CD4-positive, CD25-positive, alpha-beta regulatory T cell (primary cell): ENCODE data around the gene PRSS23. TPM values are rescaled to one million over a fixed set of nuclear protein-coding genes. Genes with fewer than 3 reads are reported as not detected.
A peak's percentile ranks its signal among the peaks of the same experiment; 100 is the strongest.
"Not testable (repeated sequence)": the region's sequence is repeated elsewhere in the genome, so short reads cannot be mapped to it uniquely, and the experiment has no call there.

Experiments used
- ATAC-seq, 2 donors: fragments of 150-1000 bp; cut with Tn5 transposase; one replicate each; pipeline ENCODE4 v1.10.0; 2021; ENCODE audit warnings: low read depth in 2 of 2, moderate number of reproducible peaks in 2 of 2, moderate library complexity in 1 of 2
- DNase-seq, 3 donors: peaks; one replicate each; pipeline versions ENCODE4 v3.0.0 to v3.0.0-alpha.2; 2012 to 2022; ENCODE audit warnings: mixed read lengths in 1 of 3
- H3K27ac ChIP-seq: one replicate; pipeline ENCODE4 v1.7.0; 2013; ENCODE audit warnings: mild to moderate bottlenecking, low read length; ENCODE audit not compliant: insufficient read depth, poor library complexity, severe bottlenecking
- H3K27me3 ChIP-seq: one replicate; pipeline ENCODE4 v1.7.0; 2013; ENCODE audit warnings: low read length; ENCODE audit not compliant: control insufficient read depth, insufficient read depth
- H3K36me3 ChIP-seq: one replicate; pipeline ENCODE4 v1.7.0; 2013; ENCODE audit warnings: mild to moderate bottlenecking, low read length, moderate library complexity; ENCODE audit not compliant: control insufficient read depth, insufficient read depth
- H3K4me1 ChIP-seq: 2 replicates; pipeline ENCODE4 v1.7.0; 2013; ENCODE audit warnings: mild to moderate bottlenecking, low read length; ENCODE audit not compliant: insufficient read depth, control insufficient read depth, poor library complexity, severe bottlenecking
- H3K4me3 ChIP-seq: one replicate; pipeline ENCODE4 v1.7.0; 2013; ENCODE audit warnings: low read depth, mild to moderate bottlenecking, low read length, moderate library complexity
- H3K9me3 ChIP-seq, 2 experiments: 1 replicate in 1 of 2; 2 replicates in 1 of 2; pipeline ENCODE4 v1.7.0; 2013; ENCODE audit warnings: low read length in 2 of 2, mild to moderate bottlenecking in 1 of 2, moderate library complexity in 1 of 2; ENCODE audit not compliant: control insufficient read depth in 2 of 2
- H3K27ac Mint-ChIP-seq, 3 donors: one replicate each; pipeline ENCODE4 v1.8.0; 2020 to 2022; ENCODE audit warnings: mild to moderate bottlenecking in 3 of 3, mixed read lengths in 3 of 3, moderate library complexity in 2 of 3
- H3K27me3 Mint-ChIP-seq: one replicate; pipeline ENCODE4 v1.8.0; 2022; ENCODE audit warnings: mild to moderate bottlenecking, mixed read lengths
- H3K36me3 Mint-ChIP-seq: one replicate; pipeline ENCODE4 v1.8.0; 2020; ENCODE audit warnings: mixed read lengths
- H3K4me1 Mint-ChIP-seq, 4 donors: one replicate each; pipeline ENCODE4 v1.8.0; 2020 to 2022; ENCODE audit warnings: mixed read lengths in 4 of 4, mild to moderate bottlenecking in 1 of 4
- H3K4me3 Mint-ChIP-seq, 4 donors: one replicate each; pipeline ENCODE4 v1.8.0; 2020 to 2022; ENCODE audit warnings: mild to moderate bottlenecking in 4 of 4, mixed read lengths in 4 of 4, moderate library complexity in 3 of 4
- H3K9me3 Mint-ChIP-seq, 7 donors: one replicate each; pipeline ENCODE4 v1.8.0; 2020 to 2022; ENCODE audit warnings: mixed read lengths in 7 of 7, mild to moderate bottlenecking in 3 of 7, moderate library complexity in 2 of 7
- polyA plus RNA-seq, 4 donors: library from polyadenylated mRNA; unstranded; fragments of 300-500 nt; fragmentation: Illumina TruSeq; gene quantifications; one replicate each; pipeline ENCODE4 v1.2.3, GENCODE V29; 2021
- total RNA-seq: library from RNA; stranded (reverse); gene quantifications from one replicate; pipeline ENCODE4 v1.2.3, GENCODE V29; 2022

The PRSS23 gene
- total and polyA plus RNA-seq, 5 donors from 2014 or later: 0.15 to 0.20 TPM; not detected in 3

DNA sequence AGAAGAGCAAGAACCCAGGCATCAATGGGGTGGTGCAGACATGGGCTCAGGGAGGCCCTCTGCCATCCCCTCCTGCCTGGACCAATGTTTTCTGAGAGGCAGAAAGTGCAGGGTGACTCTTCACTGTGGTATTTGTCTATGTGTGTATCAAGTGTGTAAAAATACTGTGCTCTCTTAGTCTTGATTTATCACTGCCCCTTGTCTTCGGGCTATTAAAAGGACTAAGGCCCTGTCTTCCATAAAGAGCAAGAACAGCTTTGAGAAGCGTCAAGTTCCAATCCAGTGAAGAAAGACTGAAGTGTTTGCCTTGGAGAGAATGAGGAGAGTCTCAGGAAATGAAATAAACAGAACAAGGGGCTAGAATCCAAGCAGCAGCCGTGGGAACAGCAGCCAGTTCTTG lies 14.4 kb downstream of the PRSS23 start:
- Mint-ChIP-seq H3K9me3 (no peaks in the 10 kb centered on the region), H3K4me3 (no peak overlapping the region), H3K36me3 (no peaks in the 10 kb centered on the region), H3K27me3 (peaks cover 15% of the 10 kb centered on the region), H3K27ac (no peak overlapping the region), H3K4me1 (peaks cover 0 to 3% (median 0%) of the 10 kb centered on the region in 4 donors)
- no peak overlapping the region for H3K27ac ChIP-seq
- ATAC-seq (no peak), DNase-seq (no peak)
- no peaks in the 10 kb centered on the region for H3K9me3 ChIP-seq
- H3K4me3 ChIP-seq: no peak overlapping the region
- peaks cover 12% of the 10 kb centered on the region for H3K27me3 ChIP-seq
- no peaks in the 10 kb centered on the region for H3K36me3 ChIP-seq
- H3K4me1 ChIP-seq: no peaks in the 10 kb centered on the region

DNA sequence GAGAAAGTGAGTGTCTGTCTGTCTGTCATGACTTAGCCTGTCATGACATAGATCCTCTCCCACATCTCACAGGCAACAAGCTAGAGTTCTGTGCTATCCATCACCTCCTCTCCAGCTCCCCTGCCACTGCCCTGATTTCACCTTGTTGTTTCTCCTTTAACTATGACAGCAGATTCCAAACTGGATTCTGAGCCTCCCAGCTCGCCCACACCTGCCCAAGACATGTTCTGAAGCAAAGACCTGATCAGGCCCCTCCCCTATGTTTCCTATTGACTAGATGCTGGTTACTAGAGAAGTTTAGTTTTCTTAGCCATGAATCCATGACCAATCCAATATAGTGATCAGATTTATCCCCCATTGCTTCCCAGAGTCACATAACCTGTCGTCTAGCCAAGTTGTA lies 15.4 kb downstream of the PRSS23 start:
- Histone ChIP-seq H3K4me3 (no peak overlapping the region), H3K36me3 (no peaks in the 10 kb centered on the region), H3K27ac (no peak overlapping the region), H3K4me1 (no peaks in the 10 kb centered on the region), H3K9me3 (no peaks in the 10 kb centered on the region), H3K27me3 (peaks cover 12% of the 10 kb centered on the region)
- H3K4me1 Mint-ChIP-seq: peaks cover 0 to 3% (median 0%) of the 10 kb centered on the region in 4 donors
- H3K27ac Mint-ChIP-seq: no peak overlapping the region
- ATAC-seq (no peak), DNase-seq (no peak)
- peaks cover 11% of the 10 kb centered on the region for H3K27me3 Mint-ChIP-seq
- no peak overlapping the region for H3K4me3 Mint-ChIP-seq
- no peaks in the 10 kb centered on the region for H3K36me3 Mint-ChIP-seq
- H3K9me3 Mint-ChIP-seq: no peaks in the 10 kb centered on the region

DNA sequence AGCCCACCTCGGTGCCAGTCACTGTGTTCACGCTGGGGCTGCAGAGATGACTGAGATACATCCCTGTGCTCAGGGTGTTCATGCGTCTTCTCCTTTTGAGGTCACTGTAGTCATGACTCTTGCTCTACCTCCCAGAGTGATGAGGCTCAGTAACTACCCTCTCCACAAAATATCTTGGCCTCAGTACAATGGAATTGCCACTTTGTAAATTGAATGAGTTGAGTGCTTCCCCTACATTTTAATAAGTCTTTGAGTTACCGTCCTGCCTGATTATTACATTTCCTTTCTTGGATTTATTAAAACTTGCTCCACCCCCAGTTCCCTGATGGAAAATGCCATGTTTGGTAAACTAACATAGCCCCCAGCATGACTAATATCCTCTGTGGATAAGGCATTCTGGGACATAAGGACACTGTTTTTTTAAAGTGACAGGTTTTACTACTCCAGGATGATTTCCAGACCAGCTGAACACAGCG lies 15.9 kb downstream of the PRSS23 start:
- peaks cover 12% of the 10 kb centered on the region for H3K27me3 ChIP-seq
- H3K27me3 Mint-ChIP-seq: peaks cover 7% of the 10 kb centered on the region
- no peaks in the 10 kb centered on the region for H3K36me3 ChIP-seq
- H3K9me3 ChIP-seq: no peaks in the 10 kb centered on the region
- no peak overlapping the region for H3K27ac Mint-ChIP-seq
- H3K4me3 Mint-ChIP-seq: no peak overlapping the region
- H3K4me3 ChIP-seq: no peak overlapping the region
- peaks cover 0 to 3% (median 0%) of the 10 kb centered on the region in 4 donors for H3K4me1 Mint-ChIP-seq
- no peaks in the 10 kb centered on the region for H3K36me3 Mint-ChIP-seq
- H3K4me1 ChIP-seq: no peaks in the 10 kb centered on the region
- no peak for ATAC-seq
- no peak overlapping the region for H3K27ac ChIP-seq
- H3K9me3 Mint-ChIP-seq: no peaks in the 10 kb centered on the region
- no peak for DNase-seq

DNA sequence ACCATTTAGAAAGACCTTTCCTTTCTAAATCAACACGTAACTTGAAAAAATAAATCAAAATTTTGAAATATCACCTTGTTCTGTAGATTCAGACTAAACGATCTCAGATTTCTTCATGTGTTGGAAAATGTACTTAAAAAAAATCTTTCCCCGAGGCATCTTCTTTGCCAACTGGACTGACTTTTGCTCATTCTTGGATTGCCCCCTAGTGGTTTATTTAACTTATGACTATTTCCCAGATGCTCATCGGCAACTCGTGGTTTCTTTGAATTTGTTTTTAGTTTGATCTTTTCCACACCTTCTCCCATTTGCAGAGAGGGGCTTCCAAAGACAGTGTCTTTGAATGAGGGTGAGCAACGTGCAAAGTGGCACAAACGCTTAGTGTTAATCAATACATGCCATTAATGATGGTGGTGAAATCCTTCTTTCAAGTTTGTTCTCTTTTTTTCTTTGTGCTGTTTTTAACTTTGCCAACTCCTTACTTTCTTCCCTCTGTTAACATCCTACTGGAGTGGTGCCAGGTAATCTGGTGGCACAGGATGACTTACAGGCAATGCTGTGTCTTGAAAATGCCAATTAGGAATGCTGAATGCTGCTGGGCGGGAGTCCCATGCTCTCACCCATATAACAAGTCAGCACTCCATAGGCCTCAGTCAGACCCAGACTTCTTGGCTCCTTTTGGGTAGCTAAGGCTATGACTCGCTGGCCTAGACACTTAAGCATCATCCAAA lies 18.3 kb downstream of the PRSS23 start:
- Mint-ChIP-seq H3K4me1 (peaks cover 0 to 3% (median 0%) of the 10 kb centered on the region in 4 donors), H3K27me3 (peaks cover 13% of the 10 kb centered on the region), H3K9me3 (peaks cover 0 to 6% (median 0%) of the 10 kb centered on the region in 7 donors), H3K4me3 (no peak overlapping the region), H3K27ac (no peak overlapping the region), H3K36me3 (no peaks in the 10 kb centered on the region)
- DNase-seq (peak in 2 of 3 donors; percentile 37 to 60), ATAC-seq (no peak)
- Histone ChIP-seq H3K4me1 (no peaks in the 10 kb centered on the region), H3K27ac (no peak overlapping the region), H3K36me3 (no peaks in the 10 kb centered on the region), H3K27me3 (peaks cover 11% of the 10 kb centered on the region), H3K4me3 (no peak overlapping the region), H3K9me3 (no peaks in the 10 kb centered on the region)

DNA sequence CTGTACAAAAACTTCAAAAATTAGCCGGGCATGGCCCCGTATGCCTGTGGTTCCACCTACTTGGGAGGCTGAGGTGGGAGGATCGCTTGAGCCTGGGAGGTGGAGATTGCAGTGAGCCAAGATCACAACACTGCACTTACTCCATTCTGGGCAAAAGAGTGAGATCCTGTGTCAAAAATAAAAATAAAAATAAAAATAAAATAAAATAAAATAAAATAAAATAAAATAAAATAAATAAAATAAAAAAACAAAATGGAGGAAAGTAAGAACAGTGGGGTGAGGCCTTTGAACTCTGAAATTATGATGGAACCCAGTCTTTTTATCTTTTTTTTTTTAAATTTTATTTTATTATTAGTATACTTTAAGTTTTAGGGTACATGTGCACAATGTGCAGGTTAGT lies 23.8 kb downstream of the PRSS23 start:
- ATAC-seq, H3K9me3 Mint-ChIP-seq, H3K36me3 ChIP-seq, H3K4me3 Mint-ChIP-seq, H3K36me3 Mint-ChIP-seq, H3K27me3 ChIP-seq, H3K27ac Mint-ChIP-seq, H3K4me3 ChIP-seq, H3K9me3 ChIP-seq, H3K27me3 Mint-ChIP-seq, H3K4me1 ChIP-seq, H3K4me1 Mint-ChIP-seq, DNase-seq, H3K27ac ChIP-seq: not testable (repeated sequence)

DNA sequence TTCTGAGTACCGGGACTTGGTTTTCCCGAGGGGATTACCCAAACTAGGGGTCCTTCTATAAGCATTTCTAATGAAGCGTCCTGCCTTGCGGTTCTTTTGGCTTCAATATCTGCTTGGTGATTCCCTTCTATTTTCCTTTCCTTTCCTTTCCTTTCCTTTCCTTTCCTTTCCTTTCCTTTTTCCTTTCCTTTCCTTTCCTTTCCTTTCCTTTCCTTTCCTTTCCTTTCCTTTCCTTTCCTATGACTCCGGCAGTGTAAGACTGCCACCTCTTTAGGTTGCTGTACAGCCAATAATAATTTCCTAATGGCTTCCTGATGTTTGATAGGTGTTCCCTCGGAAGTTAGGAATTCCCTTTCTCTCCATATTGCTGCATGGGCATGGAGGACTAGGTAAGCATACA lies 34.0 kb downstream of the PRSS23 start:
- H3K36me3 ChIP-seq, H3K27me3 ChIP-seq, DNase-seq, H3K36me3 Mint-ChIP-seq, H3K9me3 ChIP-seq, H3K4me3 ChIP-seq, H3K27me3 Mint-ChIP-seq, H3K27ac ChIP-seq, H3K27ac Mint-ChIP-seq, H3K4me1 ChIP-seq, H3K9me3 Mint-ChIP-seq, H3K4me1 Mint-ChIP-seq, H3K4me3 Mint-ChIP-seq, ATAC-seq: not testable (repeated sequence)

DNA sequence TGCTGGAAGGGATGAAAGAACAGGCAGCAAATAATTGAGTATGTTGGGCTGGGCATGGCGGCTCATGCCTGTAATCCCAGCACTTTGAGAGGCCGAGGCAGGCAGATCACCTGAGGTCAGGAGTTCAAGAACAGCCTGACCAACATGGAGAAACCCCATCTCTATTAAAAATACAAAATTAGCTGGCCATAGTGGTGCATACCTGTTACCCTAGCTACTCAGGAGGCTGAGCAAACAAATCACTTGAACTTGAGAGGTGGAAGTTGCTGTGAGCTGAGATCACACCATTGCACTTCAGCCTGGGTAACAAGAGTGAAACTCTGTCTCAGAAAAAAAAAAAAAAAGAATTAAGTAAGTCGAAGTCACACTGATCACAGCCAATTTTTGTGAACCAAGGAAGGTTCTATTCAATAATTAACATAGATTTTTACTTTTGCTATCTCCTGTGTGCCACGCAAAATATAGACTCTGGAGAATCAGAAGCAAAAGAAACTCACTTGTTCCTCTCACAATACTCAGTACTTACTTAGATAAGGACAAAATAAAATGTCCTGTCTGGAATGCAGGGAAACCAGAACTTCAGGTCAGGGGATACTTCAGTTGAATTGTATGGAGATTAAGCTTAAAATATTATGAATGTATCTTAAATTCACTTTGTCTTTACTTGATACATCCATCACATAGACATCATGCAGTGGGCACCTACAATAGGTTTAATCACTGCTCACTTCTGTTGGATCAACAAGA lies 44.6 kb downstream of the PRSS23 start:
- not testable (repeated sequence) for ATAC-seq

More for the DNA sequence above, 44.6 kb downstream of the PRSS23 start:
- H3K4me1 Mint-ChIP-seq, H3K36me3 ChIP-seq, DNase-seq, H3K27me3 Mint-ChIP-seq, H3K27ac ChIP-seq, H3K36me3 Mint-ChIP-seq, H3K4me1 ChIP-seq, H3K4me3 ChIP-seq, H3K9me3 ChIP-seq, H3K4me3 Mint-ChIP-seq, H3K9me3 Mint-ChIP-seq, H3K27me3 ChIP-seq: not testable (repeated sequence)
- peak overlapping the region in 1 of 3 donors; percentile 27 for H3K27ac Mint-ChIP-seq
